HG03457 (cell line): ENCODE measurements around the gene CCDC121.
A peak's percentile ranks its signal among the peaks of the same experiment; 100 is the strongest.

Source experiments
- ATAC-seq: cut with Tn5 transposase; IDR thresholded peaks from one replicate; pipeline ENCODE4 v1.9.1; 2021; ENCODE audit warnings: moderate number of reproducible peaks; ENCODE audit not compliant: unreplicated experiment

The CCDC121 gene

DNA sequence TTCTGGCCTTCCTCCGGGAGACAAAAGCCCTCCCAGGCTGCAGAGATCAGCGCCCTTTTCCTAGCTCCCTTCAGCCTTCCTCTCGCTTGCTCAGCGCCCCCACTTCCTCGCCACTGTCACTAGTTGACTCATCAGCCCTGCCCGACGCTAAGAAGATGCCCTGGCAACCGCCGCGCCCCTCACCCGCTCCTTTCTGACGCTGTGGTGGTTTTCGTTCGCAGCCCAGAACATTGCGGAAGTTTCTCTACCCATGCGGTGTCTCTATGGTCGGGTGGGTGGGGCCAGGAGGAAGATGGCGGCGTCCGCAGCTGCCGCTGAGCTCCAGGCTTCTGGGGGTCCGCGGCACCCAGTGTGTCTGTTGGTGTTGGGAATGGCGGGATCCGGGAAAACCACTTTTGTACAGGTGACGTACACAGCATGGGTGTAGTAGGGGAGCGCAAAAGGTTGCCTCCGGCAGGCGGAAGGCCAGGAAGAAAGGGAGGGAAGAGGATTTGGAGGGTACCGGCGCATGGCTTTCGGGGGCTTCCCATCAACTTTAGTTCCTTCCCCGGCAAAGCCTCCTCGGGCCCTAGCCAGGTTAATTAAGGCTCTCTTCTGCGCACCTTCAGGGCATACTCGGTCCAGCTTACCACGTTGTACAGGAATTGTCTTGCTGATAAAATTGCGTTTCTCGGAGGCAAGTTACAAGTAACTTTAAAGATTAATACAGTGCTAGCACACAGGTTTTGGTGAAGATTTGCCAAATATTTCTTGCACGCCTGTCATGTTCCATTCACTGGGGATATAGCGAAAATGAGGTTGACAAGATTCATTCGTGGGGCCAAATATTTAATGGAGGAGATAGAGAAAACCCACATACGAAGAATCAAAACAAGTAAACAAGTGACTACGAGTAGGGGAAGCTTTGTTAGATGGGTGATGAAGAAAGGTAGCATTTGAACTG, at the start of gene CCDC121, which contains the start of gene GPN1:
Gene CCDC121, minus strand, starts transcription at position 246 of the 943 bp plus-strand sequence. CDS start 1,213 bp downstream, outside the sequence.
Gene GPN1, plus strand, starts transcription at position 284 of the 943 bp plus-strand sequence. Its CDS starts 9 bp downstream, at position 293.
- peak; percentile 92 for ATAC-seq

DNA sequence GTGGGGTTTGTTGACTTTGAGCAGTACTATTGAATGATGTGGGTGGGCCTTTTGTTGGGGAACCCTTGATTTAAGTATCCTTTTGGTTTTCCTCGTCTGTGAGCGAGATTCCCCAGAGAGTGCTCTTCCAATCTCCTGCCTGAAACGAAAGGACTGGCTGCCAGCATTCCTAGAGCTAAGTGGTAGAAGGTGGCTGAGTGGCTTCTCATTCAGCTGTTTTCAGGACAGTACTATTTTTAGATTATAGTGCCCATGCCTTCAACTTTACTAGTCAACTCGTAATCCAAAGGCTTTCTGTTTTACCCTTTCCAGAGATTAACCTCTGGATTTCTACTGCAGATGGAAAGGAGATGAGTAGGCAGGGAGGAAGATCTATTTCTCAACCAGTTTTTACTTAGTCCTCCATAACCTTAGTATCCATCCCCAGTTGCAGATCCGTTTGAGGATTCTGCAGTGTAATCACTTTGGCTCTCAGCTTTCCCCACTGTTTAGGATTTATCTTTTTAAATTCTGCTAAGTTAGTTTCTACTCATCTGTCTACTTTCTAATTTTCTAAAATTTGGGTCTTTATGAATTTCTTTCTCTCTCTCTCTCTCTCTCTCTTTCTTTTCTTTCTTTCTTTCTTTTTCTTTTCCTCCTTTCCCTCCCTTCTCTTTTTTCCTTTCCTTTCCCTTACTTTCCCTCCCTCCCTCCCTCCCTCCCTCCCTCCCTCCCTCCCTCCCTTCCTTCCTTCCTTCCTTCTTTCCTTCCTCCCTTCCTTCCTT, 44.1 kb upstream of the CCDC121 start:
- ATAC-seq = no peak

DNA sequence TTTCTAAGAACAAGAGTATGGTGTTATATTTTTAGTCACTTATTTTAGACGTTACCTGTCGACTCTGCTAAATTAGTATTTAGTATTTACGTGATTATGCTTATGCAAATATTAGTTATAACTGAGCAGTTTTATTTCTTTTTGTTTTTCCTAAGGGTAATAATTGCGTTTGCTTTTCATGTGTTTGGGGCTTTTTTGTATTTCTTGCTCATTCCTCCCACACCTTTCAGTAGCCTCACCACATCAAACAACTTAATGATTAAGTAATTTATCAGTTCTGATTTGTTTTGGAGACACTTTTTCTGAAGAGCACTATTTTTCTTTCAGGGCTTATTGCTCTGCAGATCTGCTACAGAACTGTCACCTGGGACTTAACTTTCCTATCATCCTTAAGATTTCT, 42.4 kb upstream of the CCDC121 start:
- no peak for ATAC-seq

DNA sequence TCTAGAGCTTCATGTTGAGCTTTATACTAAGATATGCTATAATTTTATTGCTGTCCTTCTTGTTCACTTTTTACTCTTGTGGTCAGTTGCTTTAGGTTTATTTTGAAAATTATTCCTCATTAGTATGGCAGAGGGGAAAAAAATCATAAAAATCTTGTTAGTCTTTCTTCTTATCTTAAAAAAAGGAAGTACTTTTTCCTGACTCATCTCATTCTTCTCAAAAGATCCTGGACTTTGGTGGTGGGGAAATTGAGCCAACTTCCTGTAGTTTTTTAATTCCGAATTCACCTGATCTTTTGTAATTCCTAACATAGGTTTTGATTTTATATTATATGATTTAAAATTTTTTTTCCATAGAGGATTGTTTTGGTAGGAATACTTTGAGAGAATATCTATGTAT, 38.6 kb upstream of the CCDC121 start:
- no peak for ATAC-seq

- ATAC-seq = no peak
Observed at GRCh38 chr2:27664622-27665363, 36.0 kb upstream of the CCDC121 start.

GRCh38 chr2:27664154-27664574, 35.4 kb upstream of the CCDC121 start:
- ATAC-seq = peak; percentile 10

GRCh38 chr2:27663285-27664153, 34.7 kb upstream of the CCDC121 start, which contains the start of the genes SLC4A1AP and SUPT7L:
Gene SLC4A1AP (plus strand): TSS chr2:27663889. CDS start chr2:27663915, 26 bp downstream.
Gene SUPT7L (minus strand): TSS chr2:27663614. CDS start chr2:27662192, 1,422 bp downstream.
- ATAC-seq = peak; percentile 45

- ATAC-seq = no peak
Observed at GRCh38 chr2:27661371-27661770, 32.6 kb upstream of the CCDC121 start.

GRCh38 chr2:27655155-27655951, 26.5 kb upstream of the CCDC121 start:
- no peak for ATAC-seq

DNA sequence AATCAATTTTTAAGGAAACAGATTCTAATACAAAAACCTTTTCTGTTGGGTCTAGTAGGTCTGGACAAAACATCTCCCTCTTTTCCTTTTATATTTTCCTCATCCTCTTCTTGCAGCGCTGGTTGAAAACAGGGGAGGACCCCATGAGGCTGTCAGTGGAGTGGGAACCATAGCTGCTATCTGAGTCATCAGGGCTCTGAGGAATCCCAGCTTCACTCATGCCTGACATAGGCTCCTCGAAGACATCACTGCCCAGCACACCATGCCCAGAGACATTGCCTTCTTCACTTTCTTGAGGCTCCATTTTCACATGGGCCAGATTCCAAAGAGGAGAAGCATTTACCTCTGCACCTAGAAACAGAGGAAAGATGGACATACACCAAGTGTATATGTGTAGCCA, 24.6 kb upstream of the CCDC121 start:
- no peak for ATAC-seq

- ATAC-seq = no peak
Observed at GRCh38 chr2:27652790-27653189, 24.0 kb upstream of the CCDC121 start.

DNA sequence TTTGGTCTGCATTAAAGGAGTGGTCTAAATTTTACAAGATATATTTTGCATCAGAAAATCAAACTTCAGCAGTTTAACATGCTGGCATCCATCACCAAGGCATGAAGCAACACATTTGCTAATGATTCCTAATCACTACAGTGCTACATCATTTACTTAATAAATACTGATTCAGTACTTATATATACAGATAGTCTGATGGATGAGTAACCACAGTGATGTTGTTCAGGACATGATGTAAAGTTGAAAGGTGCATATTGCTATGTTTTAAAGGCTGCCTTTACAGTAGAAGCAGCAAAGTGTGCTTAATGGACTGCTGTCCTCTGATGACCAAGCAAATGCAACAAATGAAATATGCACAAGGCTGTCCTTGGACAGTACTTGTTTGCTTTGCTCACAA, 23.5 kb upstream of the CCDC121 start:
- no peak for ATAC-seq

GRCh38 chr2:27651056-27651455, 22.2 kb upstream of the CCDC121 start:
- ATAC-seq = no peak

GRCh38 chr2:27647737-27648136, 18.9 kb upstream of the CCDC121 start:
- no peak for ATAC-seq

DNA sequence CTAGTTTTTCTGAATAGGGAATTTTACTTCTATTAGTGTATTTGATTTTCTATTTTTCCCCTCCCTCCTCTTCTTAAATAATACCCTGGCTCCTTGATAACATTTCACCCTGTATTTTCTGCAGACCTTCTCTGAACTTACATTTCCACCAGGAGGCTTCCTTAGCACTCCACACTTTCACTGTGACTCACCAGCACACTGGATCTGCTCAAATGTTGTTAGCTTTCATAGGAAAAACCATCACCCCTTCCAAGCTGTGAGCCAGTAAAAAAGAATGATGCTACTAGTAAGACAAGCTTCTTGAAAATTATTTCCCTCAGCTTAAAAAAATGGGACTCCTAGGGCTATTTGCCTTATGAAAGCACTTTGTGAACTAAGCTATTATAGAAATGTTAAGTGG, 18.5 kb upstream of the CCDC121 start:
- ATAC-seq = no peak

GRCh38 chr2:27645197-27645596, 16.4 kb upstream of the CCDC121 start:
- ATAC-seq = no peak

DNA sequence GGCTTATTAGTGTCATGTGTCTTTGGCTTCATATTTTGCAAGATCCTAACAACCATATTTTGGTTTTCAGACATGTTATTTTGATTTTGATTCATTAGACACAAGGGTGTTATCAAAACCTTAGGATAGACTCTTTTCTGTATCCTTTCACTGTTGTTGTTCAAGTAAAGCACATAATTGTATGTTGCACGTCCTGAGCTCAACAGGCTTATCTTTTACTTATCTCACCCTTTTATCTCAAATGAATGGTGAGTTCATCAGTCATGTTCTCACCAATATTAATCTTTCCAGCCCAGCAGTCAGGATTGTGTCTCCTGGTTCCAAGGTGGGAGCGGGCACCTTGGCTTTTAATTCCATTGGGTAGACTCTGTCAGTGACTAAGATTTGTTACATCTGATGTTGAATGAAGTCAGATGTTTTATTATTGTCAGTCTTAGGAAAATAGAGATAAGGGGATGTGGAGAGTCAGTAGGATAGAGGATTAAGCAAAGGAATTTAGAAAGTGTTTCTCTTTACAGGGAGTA, 12.0 kb upstream of the CCDC121 start:
- no peak for ATAC-seq

DNA sequence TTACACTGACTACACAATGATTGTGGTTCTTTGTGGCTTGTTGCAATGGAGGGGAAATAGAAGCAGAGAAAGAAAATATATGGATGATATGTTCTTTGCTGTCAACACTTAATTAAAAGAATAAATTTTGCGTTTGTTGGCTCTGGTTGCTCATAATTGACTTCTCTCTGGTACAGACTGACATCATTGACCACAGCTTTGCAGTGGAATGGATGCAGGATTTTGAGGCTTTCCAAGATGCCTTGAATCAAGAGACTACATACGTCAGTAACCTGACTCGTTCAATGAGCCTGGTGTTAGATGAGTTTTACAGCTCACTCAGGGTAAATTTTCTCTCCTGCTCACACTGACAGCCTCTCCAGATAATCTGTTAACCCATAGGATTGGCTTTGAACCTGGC, 9.9 kb upstream of the CCDC121 start:
- ATAC-seq = no peak
